Type B pancreatic cell (in vitro differentiated cells): ENCODE measurements around the gene STC2. TPM values are rescaled to one million over a fixed set of nuclear protein-coding genes. Genes with fewer than 3 reads are reported as not detected.

ENCODE experiments used
- DNase-seq: peaks from one replicate; pipeline ENCODE4 v3.0.0; 2021; ENCODE audit warnings: mixed read lengths; ENCODE audit not compliant: unreplicated experiment; ENCODE audit errors: extremely low spot score
- H3K27ac Mint-ChIP-seq: 2 replicates; pipeline ENCODE4 v1.8.0; 2021; ENCODE audit warnings: mild to moderate bottlenecking, mixed read lengths
- H3K27me3 Mint-ChIP-seq: 2 replicates; pipeline ENCODE4 v1.8.0; 2021; ENCODE audit warnings: mixed read lengths
- H3K36me3 Mint-ChIP-seq: 2 replicates; pipeline ENCODE4 v1.8.0; 2021; ENCODE audit warnings: mixed read lengths
- H3K4me1 Mint-ChIP-seq: one replicate; pipeline ENCODE4 v1.8.0; 2021; ENCODE audit warnings: mixed read lengths; ENCODE audit not compliant: unreplicated experiment
- H3K4me3 Mint-ChIP-seq: 2 replicates; pipeline ENCODE4 v1.8.0; 2021; ENCODE audit warnings: mild to moderate bottlenecking, mixed read lengths
- H3K9me3 Mint-ChIP-seq: 2 replicates; pipeline ENCODE4 v1.8.0; 2021; ENCODE audit warnings: mixed read lengths
- CTCF ChIP-seq: fragments of 200-600 bp; sonication (generic); conservative IDR thresholded peaks from 2 replicates; pipeline ENCODE4 v1.5.0; 2021; ENCODE audit warnings: antibody characterized with exemption, mild to moderate bottlenecking
- microRNA-seq: library from miRNA; unstranded; fragments of <30 nt; microRNA quantifications from one replicate; pipeline ENCODE4, GENCODE V29; 2020
- total RNA-seq: library from RNA; stranded (reverse); gene quantifications from 2 replicates; pipeline ENCODE4 v1.2.1, GENCODE V29; 2021; ENCODE audit warnings: low replicate concordance

STC2 gene
- total RNA-seq, 1 donor from 2014 or later = 25.7 TPM

GRCh38 chr5:173265433-173265832 lies 62.8 kb downstream of the STC2 start:
- H3K9me3 Mint-ChIP-seq = no peaks in the 10 kb centered on the region
- H3K36me3 Mint-ChIP-seq = no peaks in the 10 kb centered on the region
- no peak for TF ChIP-seq CTCF
- no peak for DNase-seq
- peaks cover 8% of the 10 kb centered on the region for H3K4me1 Mint-ChIP-seq
- peaks cover 48% of the 10 kb centered on the region for H3K27me3 Mint-ChIP-seq
- no peak overlapping the region for H3K27ac Mint-ChIP-seq
- no peak overlapping the region for H3K4me3 Mint-ChIP-seq

Small RNA genes lying within 50 kb of the gene (microRNA-seq; reads per million reads assigned to microRNA genes)
- not detected for gene MIR8056

Other genes with a start within 250 kb of the STC2 start
- gene BNIP1, start 183.9 kb downstream of the STC2 start, total RNA-seq = 7.8 and 9.0 TPM in 2 replicates
- 1.00 and 3.2 TPM in 2 replicates for gene NKX2-5, start 93.2 kb downstream of the STC2 start, total RNA-seq